ENCODE data around the gene TMEM143. TPM values are rescaled to one million over a fixed set of nuclear protein-coding genes. Genes with fewer than 3 reads are reported as not detected.

TMEM143 gene
- total RNA-seq, 3 donors from 2014 or later (not counting 1 experiment from before 2014, with no cell fraction given), result 10.2 to 12.3 (median 11.1) TPM

- TF ChIP-seq CTCF (IDR thresholded peaks at IDR 0.05), result no peak
- H3K27ac Mint-ChIP-seq, result peak overlapping the region; percentile 90 to 99
- peaks cover 14 to 23% of the 10 kb centered on the region in 2 donors for H3K4me1 Mint-ChIP-seq
- Histone ChIP-seq H3K4me3 (ENCODE audit: low read length) (peak overlapping the region; percentile 55), H3K27ac (ENCODE audit: low read length) (peak overlapping the region; percentile 94), H3K9me3 (ENCODE audit: control insufficient read depth, insufficient read depth, low read length) (no peaks in the 10 kb centered on the region), H3K27me3 (ENCODE audit: control insufficient read depth, insufficient read depth, low read length) (no peaks in the 10 kb centered on the region), H3K4me1 (ENCODE audit: control insufficient read depth, insufficient read depth, low read length) (peaks cover 18% of the 10 kb centered on the region), H3K36me3 (ENCODE audit: control insufficient read depth, insufficient read depth, low read length) (no peaks in the 10 kb centered on the region)
- ATAC-seq, result no peak
- H3K4me3 Mint-ChIP-seq, result peak overlapping the region; percentile 90
- no peaks in the 10 kb centered on the region for H3K9me3 Mint-ChIP-seq
- 56% methylated on average over 9 of the region's 10 CpGs for WGBS (ENCODE audit: insufficient coverage)
- no peaks in the 10 kb centered on the region for H3K27me3 Mint-ChIP-seq (ENCODE audit: low read depth in 2 of 2)
- DNase-seq, result no peak
- H3K36me3 Mint-ChIP-seq, result no peaks in the 10 kb centered on the region
- intact Hi-C loops (cut with micrococcal nuclease), result loop anchor here (1.0 to 5.0 kb wide), 3 partner anchors 26 to 42 kb away; partner anchors contain the start of gene KDELR1
Measured at GRCh38 chr19:48364598-48365348, 1.0 kb upstream of the TMEM143 start.

- no peaks in the 10 kb centered on the region for H3K27me3 ChIP-seq (ENCODE audit: control insufficient read depth, insufficient read depth, low read length)
- H3K4me1 Mint-ChIP-seq, result peaks cover 14 to 23% of the 10 kb centered on the region in 2 donors
- peak overlapping the region; percentile 90 for H3K4me3 Mint-ChIP-seq
- H3K27ac ChIP-seq (ENCODE audit: low read length), result peak overlapping the region; percentile 94
- intact Hi-C loops (cut with micrococcal nuclease), result loop anchor here (1.0 to 5.0 kb wide), 3 partner anchors 31 to 56 kb away; a partner anchor contains a TSS
- ATAC-seq, result peak in 1 of 3 donors; percentile 0
- TF ChIP-seq CTCF (IDR thresholded peaks at IDR 0.05), result no peak
- H3K36me3 Mint-ChIP-seq, result no peaks in the 10 kb centered on the region
- no peaks in the 10 kb centered on the region for H3K36me3 ChIP-seq (ENCODE audit: control insufficient read depth, insufficient read depth, low read length)
- no peaks in the 10 kb centered on the region for H3K9me3 ChIP-seq (ENCODE audit: control insufficient read depth, insufficient read depth, low read length)
- H3K9me3 Mint-ChIP-seq, result no peaks in the 10 kb centered on the region
- DNase-seq, result no peak
- WGBS (ENCODE audit: insufficient coverage), result 11% methylated on average over 10 of the region's 10 CpGs
- peaks cover 18% of the 10 kb centered on the region for H3K4me1 ChIP-seq (ENCODE audit: control insufficient read depth, insufficient read depth, low read length)
- no peaks in the 10 kb centered on the region for H3K27me3 Mint-ChIP-seq (ENCODE audit: low read depth in 2 of 2)
- H3K27ac Mint-ChIP-seq, result peak overlapping the region; percentile 90 to 99
- peak overlapping the region; percentile 55 for H3K4me3 ChIP-seq (ENCODE audit: low read length)
Measured at GRCh38 chr19:48363500-48363809, 285 bp downstream of the TMEM143 start.

GRCh38 chr19:48362716-48363499 is 832 bp downstream of the TMEM143 start:
- peak overlapping the region; percentile 55 for H3K4me3 ChIP-seq (ENCODE audit: low read length)
- WGBS (ENCODE audit: insufficient coverage), result under 1% methylated on average over 25 of the region's 26 CpGs
- H3K36me3 Mint-ChIP-seq, result no peaks in the 10 kb centered on the region
- peaks cover 18% of the 10 kb centered on the region for H3K4me1 ChIP-seq (ENCODE audit: control insufficient read depth, insufficient read depth, low read length)
- no peak for TF ChIP-seq CTCF (IDR thresholded peaks at IDR 0.05)
- peak; percentile 63 to 71 (median 64) for ATAC-seq
- no peaks in the 10 kb centered on the region for H3K27me3 ChIP-seq (ENCODE audit: control insufficient read depth, insufficient read depth, low read length)
- H3K4me1 Mint-ChIP-seq, result peaks cover 14 to 23% of the 10 kb centered on the region in 2 donors
- H3K4me3 Mint-ChIP-seq, result peak overlapping the region; percentile 90
- peak; percentile 79 to 93 for DNase-seq
- peak overlapping the region; percentile 94 for H3K27ac ChIP-seq (ENCODE audit: low read length)
- peak overlapping the region; percentile 90 to 99 for H3K27ac Mint-ChIP-seq
- intact Hi-C loops (cut with micrococcal nuclease), result loop anchor here (1.0 to 5.0 kb wide), 3 partner anchors 30 to 56 kb away; a partner anchor contains a TSS
- H3K9me3 Mint-ChIP-seq, result no peaks in the 10 kb centered on the region
- H3K9me3 ChIP-seq (ENCODE audit: control insufficient read depth, insufficient read depth, low read length), result no peaks in the 10 kb centered on the region
- H3K27me3 Mint-ChIP-seq (ENCODE audit: low read depth in 2 of 2), result no peaks in the 10 kb centered on the region
- no peaks in the 10 kb centered on the region for H3K36me3 ChIP-seq (ENCODE audit: control insufficient read depth, insufficient read depth, low read length)
